Vagina (tissue), 2 donors: ENCODE data around the gene TMEM11.

ENCODE experiments used
- CTCF ChIP-seq, 3 experiments: fragments of 450-650 bp in 2 of 3; fragments of 200-600 bp in 1 of 3; sonication (generic) in 1 of 3; IDR thresholded peaks; one replicate each; pipeline ENCODE4 v1.5.1; 2017 to 2019; ENCODE audit warnings: antibody characterized with exemption in 3 of 3, mild to moderate bottlenecking in 2 of 3, moderate library complexity in 2 of 3
- POLR2A ChIP-seq, 2 donors: fragments of 450-650 bp; IDR thresholded peaks; one replicate each; pipeline ENCODE4 v1.6.1; 2017; ENCODE audit warnings: antibody characterized with exemption in 2 of 2, mild to moderate bottlenecking in 2 of 2, moderate library complexity in 2 of 2

GRCh38 chr17:21214777-21215541 lies 998 bp upstream of the TMEM11 start:
- no peak for TF ChIP-seq POLR2A (IDR thresholded peaks at IDR 0.05)
- no peak for TF ChIP-seq CTCF (IDR thresholded peaks at IDR 0.05)
